GM23338 (cell line): Measurements from ENCODE around the gene LLGL2. TPM values are rescaled to one million over a fixed set of nuclear protein-coding genes. Genes with fewer than 3 reads are reported as not detected.

Experiments used
- ATAC-seq: fragments of 200-7000 bp; cut with Tn5 transposase; 3 replicates; pipeline ENCODE4 v1.9.1; 2020
- DNase-seq: peaks from one replicate; pipeline ENCODE4 v3.0.0-alpha.2; 2015; ENCODE audit warnings: low spot score
- H2AFZ ChIP-seq: fragments of 200-600 bp; sonication (generic); 2 replicates; pipeline ENCODE4 v1.8.0; 2016; ENCODE audit warnings: antibody characterized with exemption, mild to moderate bottlenecking, moderate library complexity
- H3F3A ChIP-seq: fragments of 200-600 bp; sonication (generic); replicated peaks from 2 replicates; pipeline ENCODE4 v1.8.0; 2017; ENCODE audit warnings: antibody characterized with exemption, mixed run types, low read depth
- H3K27ac ChIP-seq: fragments of 200-600 bp; sonication (generic); 2 replicates; pipeline ENCODE4 v1.6.1; 2016; ENCODE audit warnings: low read depth
- H3K27me3 ChIP-seq: fragments of 200-600 bp; sonication (generic); 2 replicates; pipeline ENCODE4 v1.8.0; 2016; ENCODE audit warnings: mild to moderate bottlenecking, mixed run types, moderate library complexity; ENCODE audit not compliant: insufficient read depth
- H3K36me3 ChIP-seq: fragments of 200-600 bp; sonication (generic); 2 replicates; pipeline ENCODE4 v1.8.0; 2016; ENCODE audit warnings: mild to moderate bottlenecking; ENCODE audit not compliant: insufficient read depth
- H3K4me1 ChIP-seq: fragments of 200-600 bp; sonication (generic); 2 replicates; pipeline ENCODE4 v1.8.0; 2016; ENCODE audit warnings: mild to moderate bottlenecking, moderate library complexity; ENCODE audit not compliant: insufficient read depth
- H3K4me2 ChIP-seq: fragments of 200-600 bp; sonication (generic); 2 replicates; pipeline ENCODE4 v1.7.1; 2017; ENCODE audit warnings: mixed run types
- H3K4me3 ChIP-seq: fragments of 200-600 bp; sonication (generic); 2 replicates; pipeline ENCODE4 v1.6.1; 2016; ENCODE audit warnings: mixed run types
- H3K79me2 ChIP-seq: fragments of 200-600 bp; sonication (generic); replicated peaks from 2 replicates; pipeline ENCODE4 v1.8.0; 2017; ENCODE audit warnings: mild to moderate bottlenecking; ENCODE audit not compliant: insufficient read depth
- H3K9me2 ChIP-seq: fragments of 200-600 bp; sonication (generic); 2 replicates; pipeline ENCODE4 v1.8.0; 2017; ENCODE audit not compliant: insufficient read depth
- H4K20me1 ChIP-seq: fragments of 200-600 bp; sonication (generic); replicated peaks from 2 replicates; pipeline ENCODE4 v1.8.0; 2017; ENCODE audit warnings: mild to moderate bottlenecking; ENCODE audit not compliant: insufficient read depth
- H3K27ac Mint-ChIP-seq: 2 replicates; pipeline ENCODE4 v1.8.0; 2020; ENCODE audit warnings: inconsistent platforms, mild to moderate bottlenecking, moderate library complexity, mixed read lengths
- H3K27me3 Mint-ChIP-seq: 3 replicates; pipeline ENCODE4 v1.8.0; 2022; ENCODE audit warnings: low read depth, mild to moderate bottlenecking, moderate library complexity, mixed read lengths, inconsistent platforms; ENCODE audit not compliant: insufficient read depth, poor library complexity
- H3K36me3 Mint-ChIP-seq: 3 replicates; pipeline ENCODE4 v1.8.0; 2021; ENCODE audit warnings: low read depth, mild to moderate bottlenecking, inconsistent platforms, moderate library complexity, mixed read lengths
- H3K4me1 Mint-ChIP-seq: 3 replicates; pipeline ENCODE4 v1.8.0; 2020; ENCODE audit warnings: mild to moderate bottlenecking, inconsistent platforms, mixed read lengths
- H3K4me3 Mint-ChIP-seq: 3 replicates; pipeline ENCODE4 v1.8.0; 2021; ENCODE audit warnings: moderate library complexity, mild to moderate bottlenecking, inconsistent platforms, mixed read lengths
- H3K9me3 Mint-ChIP-seq: 3 replicates; pipeline ENCODE4 v1.8.0; 2020; ENCODE audit warnings: moderate library complexity, mild to moderate bottlenecking, inconsistent platforms, mixed read lengths
- CREB1 ChIP-seq: fragments of 250-450 bp; sonication (Bioruptor Pico); IDR thresholded peaks from 2 replicates; pipeline ENCODE4 v1.5.0; 2020; ENCODE audit warnings: low read depth, mild to moderate bottlenecking, moderate library complexity
- CTCF ChIP-seq, 2 experiments: fragments of 200-600 bp in 1 of 2; sonication (generic) in 1 of 2; conservative IDR thresholded peaks; 2 replicates each; pipeline versions ENCODE4 v1.5.1 to v1.6.1; 2016 to 2017; ENCODE audit warnings: antibody characterized with exemption in 2 of 2, low read depth in 2 of 2, mild to moderate bottlenecking in 2 of 2, moderate library complexity in 1 of 2
- EZH2phosphoT487 ChIP-seq: fragments of 200-600 bp; sonication (generic); IDR thresholded peaks from one replicate; pipeline ENCODE4 v1.8.1; 2018; ENCODE audit warnings: antibody characterized with exemption; ENCODE audit not compliant: unreplicated experiment
- NANOG ChIP-seq: IDR thresholded peaks from 2 replicates; pipeline ENCODE4 v1.6.1; 2016; ENCODE audit warnings: antibody characterized with exemption, borderline replicate concordance
- POLR2AphosphoS5 ChIP-seq: IDR thresholded peaks from 2 replicates; pipeline ENCODE4 v1.6.1; 2016; ENCODE audit warnings: antibody characterized with exemption, low read depth
- ZNF331 ChIP-seq: fragments of 250-450 bp; sonication (Bioruptor Pico); IDR thresholded peaks from 2 replicates; pipeline ENCODE4 v1.5.0; 2020; ENCODE audit warnings: low read depth, mild to moderate bottlenecking, moderate library complexity
- polyA plus RNA-seq: library from polyadenylated mRNA; unstranded; fragments of >200 nt; fragmentation: Nextera tagmentation; extraction: Ambion mirVana; gene quantifications from 2 replicates; pipeline ENCODE4 v1.2.1, GENCODE V29; 2016
- total RNA-seq: library from RNA; depleted of rRNA; stranded (reverse); fragments of >200 nt; shearing (Covaris generic); gene quantifications from 2 replicates; pipeline ENCODE4 v1.2.3, GENCODE V29; 2014
- TF ChIP-seq, protein P1 (sequence below): IDR thresholded peaks from one replicate; pipeline ENCODE4 v1.6.1; 2018; ENCODE audit warnings: antibody characterized with exemption; ENCODE audit not compliant: unreplicated experiment
- TF ChIP-seq, protein P2 (sequence below): IDR thresholded peaks from 2 replicates; pipeline ENCODE4 v1.6.1; 2016; ENCODE audit warnings: antibody characterized with exemption

Gene LLGL2
- total and polyA plus RNA-seq, 2 experiments from 2014 or later, result 62.5 to 78.5 TPM

DNA sequence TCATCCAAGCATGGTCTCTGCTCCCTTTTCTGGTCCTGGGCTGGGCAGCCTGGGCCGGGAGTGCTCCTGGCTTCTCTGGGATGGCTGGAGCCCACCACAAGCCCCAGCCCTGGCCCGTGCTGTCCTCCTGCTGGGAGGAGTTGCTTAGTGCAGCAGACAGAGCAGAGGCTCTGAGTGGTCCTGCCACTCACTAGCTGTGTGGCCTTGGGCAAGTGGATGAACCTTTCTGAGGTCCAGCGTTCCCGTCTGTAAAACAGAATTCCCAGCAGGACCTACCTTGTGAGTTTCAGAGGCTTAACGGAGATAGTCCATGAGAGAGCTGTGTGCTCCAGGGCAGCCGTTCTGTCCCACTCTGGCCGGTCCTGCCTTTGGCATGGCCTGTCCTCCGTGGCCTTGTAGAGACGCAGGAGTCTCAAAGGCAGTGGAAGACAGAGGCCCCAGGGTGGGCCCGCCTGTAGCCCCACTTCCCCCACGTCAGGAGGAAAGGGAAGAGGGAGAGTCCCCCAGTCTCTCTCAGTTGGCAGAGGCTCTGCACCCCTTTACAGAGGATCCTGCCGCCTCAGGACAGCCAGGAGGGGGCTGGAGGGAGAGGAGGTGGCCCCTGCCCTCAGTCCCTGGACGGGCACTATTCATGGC lies 69.9 kb downstream of the LLGL2 start (continued):
- no peak for TF ChIP-seq CTCF (conservative IDR thresholded peaks at IDR 0.05; ENCODE audit: low read depth in 2 of 2)
- no peak for TF ChIP-seq NANOG
- no peak for TF ChIP-seq EZH2phosphoT487
- TF ChIP-seq, protein P1, sequence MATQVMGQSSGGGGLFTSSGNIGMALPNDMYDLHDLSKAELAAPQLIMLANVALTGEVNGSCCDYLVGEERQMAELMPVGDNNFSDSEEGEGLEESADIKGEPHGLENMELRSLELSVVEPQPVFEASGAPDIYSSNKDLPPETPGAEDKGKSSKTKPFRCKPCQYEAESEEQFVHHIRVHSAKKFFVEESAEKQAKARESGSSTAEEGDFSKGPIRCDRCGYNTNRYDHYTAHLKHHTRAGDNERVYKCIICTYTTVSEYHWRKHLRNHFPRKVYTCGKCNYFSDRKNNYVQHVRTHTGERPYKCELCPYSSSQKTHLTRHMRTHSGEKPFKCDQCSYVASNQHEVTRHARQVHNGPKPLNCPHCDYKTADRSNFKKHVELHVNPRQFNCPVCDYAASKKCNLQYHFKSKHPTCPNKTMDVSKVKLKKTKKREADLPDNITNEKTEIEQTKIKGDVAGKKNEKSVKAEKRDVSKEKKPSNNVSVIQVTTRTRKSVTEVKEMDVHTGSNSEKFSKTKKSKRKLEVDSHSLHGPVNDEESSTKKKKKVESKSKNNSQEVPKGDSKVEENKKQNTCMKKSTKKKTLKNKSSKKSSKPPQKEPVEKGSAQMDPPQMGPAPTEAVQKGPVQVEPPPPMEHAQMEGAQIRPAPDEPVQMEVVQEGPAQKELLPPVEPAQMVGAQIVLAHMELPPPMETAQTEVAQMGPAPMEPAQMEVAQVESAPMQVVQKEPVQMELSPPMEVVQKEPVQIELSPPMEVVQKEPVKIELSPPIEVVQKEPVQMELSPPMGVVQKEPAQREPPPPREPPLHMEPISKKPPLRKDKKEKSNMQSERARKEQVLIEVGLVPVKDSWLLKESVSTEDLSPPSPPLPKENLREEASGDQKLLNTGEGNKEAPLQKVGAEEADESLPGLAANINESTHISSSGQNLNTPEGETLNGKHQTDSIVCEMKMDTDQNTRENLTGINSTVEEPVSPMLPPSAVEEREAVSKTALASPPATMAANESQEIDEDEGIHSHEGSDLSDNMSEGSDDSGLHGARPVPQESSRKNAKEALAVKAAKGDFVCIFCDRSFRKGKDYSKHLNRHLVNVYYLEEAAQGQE, result no peak
- TF ChIP-seq ZNF331 (CRISPR knock-in tag), result no peak
- TF ChIP-seq POLR2AphosphoS5, result no peak
- TF ChIP-seq CREB1 (CRISPR knock-in tag), result no peak
- TF ChIP-seq, protein P2, sequence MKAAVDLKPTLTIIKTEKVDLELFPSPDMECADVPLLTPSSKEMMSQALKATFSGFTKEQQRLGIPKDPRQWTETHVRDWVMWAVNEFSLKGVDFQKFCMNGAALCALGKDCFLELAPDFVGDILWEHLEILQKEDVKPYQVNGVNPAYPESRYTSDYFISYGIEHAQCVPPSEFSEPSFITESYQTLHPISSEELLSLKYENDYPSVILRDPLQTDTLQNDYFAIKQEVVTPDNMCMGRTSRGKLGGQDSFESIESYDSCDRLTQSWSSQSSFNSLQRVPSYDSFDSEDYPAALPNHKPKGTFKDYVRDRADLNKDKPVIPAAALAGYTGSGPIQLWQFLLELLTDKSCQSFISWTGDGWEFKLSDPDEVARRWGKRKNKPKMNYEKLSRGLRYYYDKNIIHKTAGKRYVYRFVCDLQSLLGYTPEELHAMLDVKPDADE, result no peak

GRCh38 chr17:75595920-75596313 lies 70.4 kb downstream of the LLGL2 start:
- Histone ChIP-seq H3K4me1 (no peaks in the 10 kb centered on the region), H2AFZ (no peak overlapping the region), H3K27me3 (no peaks in the 10 kb centered on the region), H4K20me1 (no peaks in the 10 kb centered on the region), H3F3A (0 out of 2 replicates have a peak, but pooled peaks cover 4% of the 10 kb centered on the region), H3K36me3 (no peaks in the 10 kb centered on the region), H3K4me3 (no peak overlapping the region), H3K79me2 (no peaks in the 10 kb centered on the region), H3K27ac (no peak overlapping the region), H3K9me2 (no peaks in the 10 kb centered on the region), H3K4me2 (no peak overlapping the region)
- H3K4me1 Mint-ChIP-seq, result no peaks in the 10 kb centered on the region
- peaks cover 6% of the 10 kb centered on the region for H3K27me3 Mint-ChIP-seq
- TF ChIP-seq CREB1 (CRISPR knock-in tag) (no peak), ZNF331 (CRISPR knock-in tag) (no peak)
- TF ChIP-seq, protein P2, result no peak
- no peaks in the 10 kb centered on the region for H3K9me3 Mint-ChIP-seq
- H3K4me3 Mint-ChIP-seq, result no peak overlapping the region
- H3K27ac Mint-ChIP-seq, result no peak overlapping the region
- no peak for DNase-seq
- ATAC-seq, result no peak
- no peaks in the 10 kb centered on the region; the same call in 2 of the 3 replicates for H3K36me3 Mint-ChIP-seq
